Mesendoderm (in vitro differentiated cells): ENCODE results near the gene FRMD4B.

Experiments used
- DNase-seq: peaks from one replicate; pipeline ENCODE4 v3.0.0; 2013
- H2AK5ac ChIP-seq: 2 replicates; pipeline ENCODE4 v1.6.1; 2013; ENCODE audit warnings: low read length, inconsistent platforms
- H2BK120ac ChIP-seq: 2 replicates; pipeline ENCODE4 v1.6.1; 2013; ENCODE audit warnings: low read depth, mild to moderate bottlenecking, low read length, moderate library complexity, mixed read lengths
- H2BK15ac ChIP-seq: replicated peaks from 2 replicates; pipeline ENCODE4 v1.6.1; 2013; ENCODE audit warnings: low read depth, mild to moderate bottlenecking, moderate library complexity
- H2BK5ac ChIP-seq: 2 replicates; pipeline ENCODE4 v1.6.1; 2013; ENCODE audit warnings: low read length, inconsistent platforms
- H3K18ac ChIP-seq: 2 replicates; pipeline ENCODE4 v1.6.1; 2013; ENCODE audit warnings: mild to moderate bottlenecking, low read length, mixed read lengths
- H3K23ac ChIP-seq: one replicate; pipeline ENCODE4 v1.6.1; 2013; ENCODE audit warnings: low read length
- H3K27ac ChIP-seq: 2 replicates; pipeline ENCODE4 v1.5.1; 2013; ENCODE audit warnings: low read depth, mild to moderate bottlenecking, inconsistent platforms, low read length, moderate library complexity
- H3K27me3 ChIP-seq: 2 replicates; pipeline ENCODE4 v1.6.1; 2013; ENCODE audit warnings: low read length, control low read depth, mild to moderate bottlenecking, inconsistent platforms; ENCODE audit not compliant: insufficient read depth, poor library complexity
- H3K36me3 ChIP-seq: 2 replicates; pipeline ENCODE4 v1.6.1; 2013; ENCODE audit warnings: low read length, inconsistent platforms; ENCODE audit not compliant: control insufficient read depth, insufficient read depth
- H3K4ac ChIP-seq: one replicate; pipeline ENCODE4 v1.6.1; 2013; ENCODE audit warnings: low read depth, mild to moderate bottlenecking, low read length, moderate library complexity
- H3K4me1 ChIP-seq: 2 replicates; pipeline ENCODE4 v1.6.1; 2013; ENCODE audit warnings: low read depth, low read length, inconsistent platforms; ENCODE audit not compliant: control insufficient read depth
- H3K4me2 ChIP-seq: 2 replicates; pipeline ENCODE4 v1.6.1; 2013; ENCODE audit warnings: low read length
- H3K4me3 ChIP-seq: 2 replicates; pipeline ENCODE4 v1.5.1; 2013; ENCODE audit warnings: mild to moderate bottlenecking, low read length
- H3K56ac ChIP-seq: one replicate; pipeline ENCODE4 v1.6.1; 2013; ENCODE audit warnings: low read length
- H3K79me1 ChIP-seq: 2 replicates; pipeline ENCODE4 v1.6.1; 2013; ENCODE audit warnings: low read length, inconsistent platforms
- H3K79me2 ChIP-seq: 2 replicates; pipeline ENCODE4 v1.6.1; 2013; ENCODE audit warnings: mild to moderate bottlenecking, low read length; ENCODE audit not compliant: control insufficient read depth, insufficient read depth
- H3K9ac ChIP-seq: 2 replicates; pipeline ENCODE4 v1.6.1; 2013; ENCODE audit warnings: low read length, inconsistent platforms
- H4K5ac ChIP-seq: one replicate; pipeline ENCODE4 v1.6.1; 2013; ENCODE audit warnings: low read length
- H4K8ac ChIP-seq: one replicate; pipeline ENCODE4 v1.6.1; 2013; ENCODE audit warnings: low read depth, mild to moderate bottlenecking, control low read depth, low read length, moderate library complexity
- WGBS: extraction: QIAGEN DNeasy Blood & Tissue Kit; methylation state at CpG from one replicate; pipeline ENCODE4 v1.1.7; 2013; ENCODE audit warnings: low lambda C conversion rate, missing lambda C conversion rate; ENCODE audit not compliant: insufficient coverage; ENCODE audit errors: extremely low coverage; 5-methylcytosine and 5-hydroxymethylcytosine counted together

The FRMD4B gene

DNA sequence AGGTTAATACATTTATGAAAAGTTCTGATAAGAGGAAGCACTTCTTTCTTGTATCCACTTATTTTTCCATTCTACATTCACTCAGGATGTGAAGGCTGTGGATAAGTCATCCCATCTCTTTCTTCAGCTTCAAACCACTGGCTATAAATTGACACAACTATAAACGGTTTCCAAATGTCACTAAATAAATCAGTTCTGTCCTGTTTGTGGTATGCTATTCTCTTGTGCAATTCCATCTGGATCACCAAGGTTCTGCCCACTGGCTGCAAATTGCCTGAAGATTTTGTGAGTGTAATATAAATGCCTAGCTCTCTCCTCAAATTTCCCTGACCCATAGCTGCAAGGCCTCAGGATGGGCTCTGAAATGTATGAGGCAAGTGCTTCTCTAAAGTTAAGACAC lies 256.4 kb downstream of the FRMD4B start:
- no peak for DNase-seq
- H2BK120ac ChIP-seq = no peak overlapping the region
- no peaks in the 10 kb centered on the region for H3K4me1 ChIP-seq
- no peak overlapping the region for H3K27ac ChIP-seq
- no peak overlapping the region for H4K5ac ChIP-seq
- H3K18ac ChIP-seq = no peak overlapping the region
- H4K8ac ChIP-seq = no peak overlapping the region
- no peak overlapping the region for H3K23ac ChIP-seq
- no peak overlapping the region for H2BK15ac ChIP-seq
- no peak overlapping the region for H2BK5ac ChIP-seq
- H3K27me3 ChIP-seq = no peaks in the 10 kb centered on the region
- H3K9ac ChIP-seq = no peak overlapping the region
- no peaks in the 10 kb centered on the region for H3K79me2 ChIP-seq
- no peak overlapping the region for H3K4ac ChIP-seq
- WGBS = no CpG with 5 or more reads among the region's 1 CpG
- H3K56ac ChIP-seq = no peak overlapping the region
- H3K4me3 ChIP-seq = no peak overlapping the region
- H3K79me1 ChIP-seq = no peaks in the 10 kb centered on the region
- H3K4me2 ChIP-seq = no peak overlapping the region
- no peak overlapping the region for H2AK5ac ChIP-seq
- H3K36me3 ChIP-seq = no peaks in the 10 kb centered on the region

DNA sequence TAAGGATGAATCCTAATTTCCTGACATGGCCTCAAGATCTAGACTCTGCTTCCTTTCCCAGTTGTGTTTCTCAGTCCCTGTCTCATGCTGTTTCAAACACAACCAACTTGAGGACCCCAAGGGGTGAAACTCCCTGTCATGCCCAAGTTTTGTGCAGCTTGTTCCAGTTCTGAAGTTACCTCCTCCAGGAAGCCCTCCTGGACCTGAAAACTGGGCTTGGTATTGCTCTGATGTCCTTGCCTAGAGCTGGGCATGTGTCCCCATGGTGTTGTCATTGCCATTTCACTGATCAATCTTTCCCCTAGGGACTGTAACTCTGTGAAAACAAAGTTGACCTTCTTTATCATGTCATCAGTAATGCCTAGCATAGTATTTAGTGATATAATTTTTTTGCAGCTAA lies 257.4 kb downstream of the FRMD4B start:
- H4K5ac ChIP-seq = no peak overlapping the region
- H3K4me1 ChIP-seq = no peaks in the 10 kb centered on the region
- no peak overlapping the region for H2AK5ac ChIP-seq
- H3K36me3 ChIP-seq = no peaks in the 10 kb centered on the region
- H3K18ac ChIP-seq = no peak overlapping the region
- no peak overlapping the region for H3K4ac ChIP-seq
- DNase-seq = no peak
- no peak overlapping the region for H3K4me3 ChIP-seq
- H3K23ac ChIP-seq = no peak overlapping the region
- no peak overlapping the region for H4K8ac ChIP-seq
- H3K27ac ChIP-seq = no peak overlapping the region
- no peak overlapping the region for H3K4me2 ChIP-seq
- H3K27me3 ChIP-seq = no peaks in the 10 kb centered on the region
- no peak overlapping the region for H2BK120ac ChIP-seq
- H3K56ac ChIP-seq = no peak overlapping the region
- H2BK5ac ChIP-seq = no peak overlapping the region
- no peak overlapping the region for H2BK15ac ChIP-seq
- H3K79me2 ChIP-seq = no peaks in the 10 kb centered on the region
- H3K9ac ChIP-seq = no peak overlapping the region
- H3K79me1 ChIP-seq = no peaks in the 10 kb centered on the region

DNA sequence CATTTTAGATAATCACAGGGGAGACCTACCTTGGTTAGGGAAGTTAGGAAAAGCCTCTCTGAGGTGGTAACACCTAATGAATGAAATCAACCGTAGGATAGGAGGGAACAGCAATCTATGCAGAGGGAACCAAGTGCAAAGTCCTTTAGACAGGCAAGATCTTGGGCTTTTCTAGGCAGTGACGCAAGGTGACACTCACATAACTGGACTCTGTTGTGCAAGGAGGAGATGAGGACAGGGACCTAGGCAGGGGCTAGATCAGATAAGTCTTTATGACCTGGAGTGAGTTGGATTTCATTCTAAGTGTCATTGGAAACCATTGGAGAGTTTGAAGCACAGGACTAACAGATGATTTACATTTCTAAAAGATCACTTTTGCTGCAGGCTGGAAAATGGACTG lies 258.9 kb downstream of the FRMD4B start:
- Histone ChIP-seq H4K8ac (no peak overlapping the region), H3K27me3 (no peaks in the 10 kb centered on the region), H2AK5ac (no peak overlapping the region), H3K4ac (no peak overlapping the region), H3K4me3 (no peak overlapping the region), H3K4me1 (no peaks in the 10 kb centered on the region), H3K9ac (no peak overlapping the region), H3K27ac (no peak overlapping the region), H2BK5ac (no peak overlapping the region), H3K36me3 (no peaks in the 10 kb centered on the region), H3K79me2 (no peaks in the 10 kb centered on the region), H3K23ac (no peak overlapping the region), H2BK120ac (no peak overlapping the region), H3K56ac (no peak overlapping the region), H2BK15ac (no peak overlapping the region), H3K4me2 (no peak overlapping the region), H3K79me1 (no peaks in the 10 kb centered on the region), H4K5ac (no peak overlapping the region), H3K18ac (no peak overlapping the region)
- WGBS = no CpG with 5 or more reads among the region's 2 CpGs
- DNase-seq = no peak

DNA sequence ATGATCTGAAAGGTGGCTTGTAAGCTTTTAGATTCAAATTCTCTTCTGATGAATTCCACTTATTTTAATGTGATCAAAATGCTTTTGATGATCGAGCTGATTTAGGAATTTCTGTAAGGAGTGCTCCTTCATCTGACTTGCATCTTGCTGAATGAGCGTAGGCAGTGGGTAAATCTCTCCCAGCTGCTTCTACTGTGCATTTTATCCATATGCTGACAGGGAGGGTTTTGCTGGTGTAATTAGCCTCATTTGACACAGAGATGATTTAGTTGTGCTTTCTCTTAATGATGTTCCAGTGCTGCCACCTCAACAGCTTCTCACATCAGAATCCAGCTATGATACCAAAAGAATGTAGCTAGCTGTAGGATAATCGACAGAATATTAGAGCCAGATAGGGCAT lies 259.7 kb downstream of the FRMD4B start:
- H4K8ac ChIP-seq = no peak overlapping the region
- H2AK5ac ChIP-seq = no peak overlapping the region
- H3K56ac ChIP-seq = no peak overlapping the region
- no peaks in the 10 kb centered on the region for H3K79me2 ChIP-seq
- H4K5ac ChIP-seq = no peak overlapping the region
- no peaks in the 10 kb centered on the region for H3K4me1 ChIP-seq
- DNase-seq = no peak
- H2BK15ac ChIP-seq = no peak overlapping the region
- H3K23ac ChIP-seq = no peak overlapping the region
- no peak overlapping the region for H3K27ac ChIP-seq
- H3K4me2 ChIP-seq = no peak overlapping the region
- no CpG with 5 or more reads among the region's 3 CpGs for WGBS
- H3K18ac ChIP-seq = no peak overlapping the region
- H3K4me3 ChIP-seq = no peak overlapping the region
- H2BK5ac ChIP-seq = no peak overlapping the region
- no peaks in the 10 kb centered on the region for H3K36me3 ChIP-seq
- no peak overlapping the region for H3K4ac ChIP-seq
- H3K9ac ChIP-seq = no peak overlapping the region
- H3K27me3 ChIP-seq = no peaks in the 10 kb centered on the region
- no peaks in the 10 kb centered on the region for H3K79me1 ChIP-seq
- H2BK120ac ChIP-seq = no peak overlapping the region

DNA sequence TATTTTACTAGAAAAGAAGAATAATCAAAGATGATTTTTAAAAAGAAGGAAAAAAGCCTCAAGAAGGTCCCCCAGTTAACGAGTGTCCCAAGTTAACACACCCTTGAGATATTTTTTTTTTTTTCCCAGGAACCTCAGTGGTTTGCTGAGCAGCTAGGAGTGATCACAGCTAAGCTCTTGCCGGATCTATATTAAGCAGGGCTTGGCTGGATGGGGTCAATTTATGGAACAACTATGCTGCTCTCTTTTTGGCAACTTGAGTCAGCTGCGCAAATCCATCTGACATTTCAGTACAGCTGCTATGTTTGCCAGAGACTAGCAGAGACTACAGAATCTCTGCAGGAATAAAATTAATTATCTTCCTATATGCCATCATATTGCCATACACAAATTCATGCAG lies 263.5 kb downstream of the FRMD4B start, which contains the start of gene LMOD3:
Gene LMOD3, minus strand, starts transcription at position 193 of the 400 bp plus-strand sequence. CDS start 209 bp downstream, outside the sequence.
- Histone ChIP-seq H2BK5ac (no peak within 1 kb of the TSS), H3K27me3 (no peaks in the 10 kb centered on the region), H3K18ac (no peak within 1 kb of the TSS), H3K56ac (no peak within 1 kb of the TSS), H3K4me2 (no peak within 1 kb of the TSS), H2AK5ac (no peak within 1 kb of the TSS), H4K8ac (no peak within 1 kb of the TSS), H3K27ac (no peak within 1 kb of the TSS), H3K79me2 (no peaks in the 10 kb centered on the region), H3K4me3 (no peak within 1 kb of the TSS), H2BK15ac (no peak within 1 kb of the TSS), H3K4me1 (no peaks in the 10 kb centered on the region), H3K4ac (no peak within 1 kb of the TSS), H3K9ac (no peak within 1 kb of the TSS), H2BK120ac (no peak within 1 kb of the TSS), H3K36me3 (no peaks in the 10 kb centered on the region), H4K5ac (no peak within 1 kb of the TSS), H3K23ac (no peak within 1 kb of the TSS), H3K79me1 (no peaks in the 10 kb centered on the region)
- no peak for DNase-seq
- no CpG with 5 or more reads among the region's 3 CpGs for WGBS

DNA sequence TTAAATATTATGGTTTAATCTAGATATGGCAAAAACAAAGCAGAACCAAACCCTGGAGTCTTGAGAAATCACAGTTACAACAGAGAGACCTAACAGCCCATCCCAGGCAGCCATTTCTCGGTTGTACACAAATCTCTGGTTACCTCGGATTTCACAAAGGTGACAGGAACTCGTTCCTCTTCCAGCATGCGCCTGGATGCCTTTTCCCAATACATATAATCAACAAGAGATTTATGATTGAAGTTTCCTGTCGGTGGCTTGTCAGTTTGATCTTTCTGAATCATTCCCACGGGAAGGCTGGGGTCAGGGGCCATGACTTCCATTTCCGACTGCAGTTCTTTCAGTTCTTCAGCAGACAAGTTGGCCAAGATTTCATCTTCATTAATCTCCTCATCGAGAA lies 263.9 kb downstream of the FRMD4B start:
- Histone ChIP-seq H3K56ac (no peak overlapping the region), H2BK15ac (no peak overlapping the region), H3K18ac (no peak overlapping the region), H3K79me1 (no peaks in the 10 kb centered on the region), H3K4me1 (no peaks in the 10 kb centered on the region), H3K27ac (no peak overlapping the region), H3K27me3 (no peaks in the 10 kb centered on the region), H4K5ac (no peak overlapping the region), H3K4me2 (no peak overlapping the region), H4K8ac (no peak overlapping the region), H2BK120ac (no peak overlapping the region), H3K9ac (no peak overlapping the region), H3K4me3 (no peak overlapping the region), H3K36me3 (no peaks in the 10 kb centered on the region), H2AK5ac (no peak overlapping the region), H3K4ac (no peak overlapping the region), H2BK5ac (no peak overlapping the region), H3K79me2 (no peaks in the 10 kb centered on the region), H3K23ac (no peak overlapping the region)
- no CpG with 5 or more reads among the region's 8 CpGs for WGBS
- DNase-seq = no peak
